Measurements from ENCODE around the gene TAF1A. TPM values are rescaled to one million over a fixed set of nuclear protein-coding genes. Genes with fewer than 3 reads are reported as not detected.

The TAF1A gene
- total and polyA plus RNA-seq, 4 donors: 1.1 to 5.2 (median 2.9) TPM

- H3K4me3 ChIP-seq (ENCODE audit: low read depth in 1 of 3, low read length in 3 of 3): no peak overlapping the region
- no peak overlapping the region for H3K9ac ChIP-seq (ENCODE audit: low read depth in 1 of 2, low read length in 2 of 2)
- no peaks in the 10 kb centered on the region for H3K9me3 ChIP-seq (ENCODE audit: control insufficient read depth in 4 of 4, low read length in 3 of 4)
- no peak for TF ChIP-seq RAD21 (IDR thresholded peaks at IDR 0.05)
- no peak for TF ChIP-seq SP1 (IDR thresholded peaks at IDR 0.05)
- TF ChIP-seq REST (IDR thresholded peaks at IDR 0.05): no peak
- TF ChIP-seq EGR1 (IDR thresholded peaks at IDR 0.05; ENCODE audit: low read depth in 2 of 2): no peak
- no peak for TF ChIP-seq ZBTB33 (IDR thresholded peaks at IDR 0.05)
- TF ChIP-seq FOXA2 (IDR thresholded peaks at IDR 0.05): no peak
- no peak for TF ChIP-seq ATF3 (IDR thresholded peaks at IDR 0.05)
- no peak for TF ChIP-seq HNF4G (IDR thresholded peaks at IDR 0.05)
- no peak for TF ChIP-seq MAX (IDR thresholded peaks at IDR 0.05)
- no peak for TF ChIP-seq HNF4A (conservative IDR thresholded peaks at IDR 0.05)
- H3K36me3 ChIP-seq (ENCODE audit: control insufficient read depth in 4 of 4, insufficient read depth in 3 of 4, low read depth in 1 of 4, low read length in 3 of 4): peaks cover 3 to 18% (median 10%) of the 10 kb centered on the region in 4 donors
- no peaks in the 10 kb centered on the region for H3K27me3 ChIP-seq (ENCODE audit: control insufficient read depth in 4 of 4, insufficient read depth in 4 of 4, low read length in 3 of 4)
- 98% methylated on average over 3 of the region's 3 CpGs for WGBS
- no peak for DNase-seq (ENCODE audit: low spot score)
- H3K4me1 ChIP-seq (ENCODE audit: control insufficient read depth in 4 of 4, insufficient read depth in 4 of 4, low read length in 3 of 4): no peaks in the 10 kb centered on the region
- H3K27ac ChIP-seq (ENCODE audit: low read depth in 1 of 2, low read length in 2 of 2): no peak overlapping the region
These were observed 10.4 kb downstream of the TAF1A start for GRCh38 chr1:222579316-222579715.

GRCh38 chr1:222570837-222571236, 18.9 kb downstream of the TAF1A start:
- H3K4me3 ChIP-seq (ENCODE audit: low read depth in 1 of 3, low read length in 3 of 3): no peak overlapping the region
- peaks cover 0 to 18% (median 9%) of the 10 kb centered on the region in 4 donors for H3K36me3 ChIP-seq (ENCODE audit: control insufficient read depth in 4 of 4, insufficient read depth in 3 of 4, low read depth in 1 of 4, low read length in 3 of 4)
- no peak overlapping the region for H3K9ac ChIP-seq (ENCODE audit: low read depth in 1 of 2, low read length in 2 of 2)
- H3K27me3 ChIP-seq (ENCODE audit: control insufficient read depth in 4 of 4, insufficient read depth in 4 of 4, low read length in 3 of 4): no peaks in the 10 kb centered on the region
- no peaks in the 10 kb centered on the region for H3K4me1 ChIP-seq (ENCODE audit: control insufficient read depth in 4 of 4, insufficient read depth in 4 of 4, low read length in 3 of 4)
- WGBS: 98% methylated on average over 1 of the region's 1 CpG
- H3K9me3 ChIP-seq (ENCODE audit: control insufficient read depth in 4 of 4, low read length in 3 of 4): no peaks in the 10 kb centered on the region
- no peak overlapping the region for H3K27ac ChIP-seq (ENCODE audit: low read depth in 1 of 2, low read length in 2 of 2)
- no peak for DNase-seq (ENCODE audit: low spot score)
- no peak for TF ChIP-seq MAX (IDR thresholded peaks at IDR 0.05)
- no peak for TF ChIP-seq CTCF (IDR thresholded peaks at IDR 0.05; ENCODE audit: low read depth, low read length, missing input control)
- no peak for TF ChIP-seq GABPA (IDR thresholded peaks at IDR 0.05 in 1 of 2, conservative IDR thresholded peaks at IDR 0.05 in 1 of 2)
- TF ChIP-seq ZBTB33 (IDR thresholded peaks at IDR 0.05): no peak
- no peak for TF ChIP-seq YY1 (IDR thresholded peaks at IDR 0.05)
- no peak for TF ChIP-seq NR2F2 (IDR thresholded peaks at IDR 0.05)
- no peak for TF ChIP-seq TAF1 (conservative IDR thresholded peaks at IDR 0.05)
- no peak for TF ChIP-seq SP1 (IDR thresholded peaks at IDR 0.05)
- TF ChIP-seq ATF3 (IDR thresholded peaks at IDR 0.05): no peak
- no peak for TF ChIP-seq EGR1 (IDR thresholded peaks at IDR 0.05; ENCODE audit: low read depth in 2 of 2)
- TF ChIP-seq FOXA2 (IDR thresholded peaks at IDR 0.05): no peak
- no peak for TF ChIP-seq HNF4G (IDR thresholded peaks at IDR 0.05)
